ENCODE results near the gene SLITRK1. TPM values are rescaled to one million over a fixed set of nuclear protein-coding genes. Genes with fewer than 3 reads are reported as not detected.

SLITRK1 gene
- total RNA-seq, 2 experiments from 2014 or later = not detected

DNA sequence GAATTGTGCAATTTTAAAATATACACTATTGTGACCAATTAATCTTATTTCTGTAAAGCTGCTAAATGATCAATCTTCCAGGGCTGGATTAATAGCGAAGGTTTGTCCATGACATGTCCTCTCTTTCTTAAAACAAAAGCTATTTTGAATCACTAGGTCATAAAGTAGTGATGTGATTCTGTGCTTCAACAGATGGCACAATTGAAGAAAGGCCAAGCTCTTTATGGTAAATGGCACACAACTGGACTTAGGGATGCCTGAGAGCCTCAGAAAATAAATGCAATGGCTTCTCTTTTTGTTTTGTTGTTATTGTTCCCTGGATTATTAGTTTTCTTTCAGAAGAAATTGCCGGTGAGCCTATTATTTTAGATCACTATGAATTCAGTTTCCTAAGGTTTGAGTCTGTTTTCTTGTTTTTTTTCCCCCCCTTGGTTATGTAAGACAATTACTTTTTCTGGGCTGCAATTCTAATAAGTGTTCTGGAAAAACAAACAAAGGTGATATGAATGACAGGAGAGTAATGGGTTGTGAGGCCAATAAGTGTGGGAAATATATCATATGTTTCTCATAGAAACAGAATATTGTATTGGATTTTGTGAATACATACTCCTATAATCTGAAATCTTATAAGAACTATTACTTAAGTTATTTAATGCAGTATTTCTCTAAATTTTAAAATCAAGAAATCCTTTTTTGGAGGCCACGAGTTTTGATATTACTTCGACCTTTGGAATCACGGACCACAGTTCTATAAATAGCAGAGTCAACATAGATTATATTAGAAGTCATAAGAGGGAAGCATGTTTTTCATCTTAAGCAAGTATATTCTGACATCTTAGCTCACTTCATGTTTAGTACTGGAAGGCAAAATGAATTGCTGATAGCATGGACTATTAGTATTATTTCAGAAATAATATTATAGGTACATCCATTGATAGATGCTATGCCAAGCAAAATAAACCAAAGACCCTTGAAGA lies 16.8 kb downstream of the SLITRK1 start:
- ChIA-PET CTCF (no interaction called here), POLR2A (no interaction called here)
- intact Hi-C loops (cut with micrococcal nuclease) = no loop called here
- DNase-seq = no peak
- Mint-ChIP-seq H3K27me3 (no peaks in the 10 kb centered on the region), H3K4me1 (ENCODE audit: low read depth) (no peaks in the 10 kb centered on the region), H3K4me3 (no peak overlapping the region), H3K36me3 (ENCODE audit: low read depth) (no peaks in the 10 kb centered on the region), H3K9me3 (no peaks in the 10 kb centered on the region), H3K27ac (no peak overlapping the region)
- TF ChIP-seq, protein P1, sequence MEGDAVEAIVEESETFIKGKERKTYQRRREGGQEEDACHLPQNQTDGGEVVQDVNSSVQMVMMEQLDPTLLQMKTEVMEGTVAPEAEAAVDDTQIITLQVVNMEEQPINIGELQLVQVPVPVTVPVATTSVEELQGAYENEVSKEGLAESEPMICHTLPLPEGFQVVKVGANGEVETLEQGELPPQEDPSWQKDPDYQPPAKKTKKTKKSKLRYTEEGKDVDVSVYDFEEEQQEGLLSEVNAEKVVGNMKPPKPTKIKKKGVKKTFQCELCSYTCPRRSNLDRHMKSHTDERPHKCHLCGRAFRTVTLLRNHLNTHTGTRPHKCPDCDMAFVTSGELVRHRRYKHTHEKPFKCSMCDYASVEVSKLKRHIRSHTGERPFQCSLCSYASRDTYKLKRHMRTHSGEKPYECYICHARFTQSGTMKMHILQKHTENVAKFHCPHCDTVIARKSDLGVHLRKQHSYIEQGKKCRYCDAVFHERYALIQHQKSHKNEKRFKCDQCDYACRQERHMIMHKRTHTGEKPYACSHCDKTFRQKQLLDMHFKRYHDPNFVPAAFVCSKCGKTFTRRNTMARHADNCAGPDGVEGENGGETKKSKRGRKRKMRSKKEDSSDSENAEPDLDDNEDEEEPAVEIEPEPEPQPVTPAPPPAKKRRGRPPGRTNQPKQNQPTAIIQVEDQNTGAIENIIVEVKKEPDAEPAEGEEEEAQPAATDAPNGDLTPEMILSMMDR (IDR thresholded peaks at IDR 0.05) = no peak
- ATAC-seq = no peak

DNA sequence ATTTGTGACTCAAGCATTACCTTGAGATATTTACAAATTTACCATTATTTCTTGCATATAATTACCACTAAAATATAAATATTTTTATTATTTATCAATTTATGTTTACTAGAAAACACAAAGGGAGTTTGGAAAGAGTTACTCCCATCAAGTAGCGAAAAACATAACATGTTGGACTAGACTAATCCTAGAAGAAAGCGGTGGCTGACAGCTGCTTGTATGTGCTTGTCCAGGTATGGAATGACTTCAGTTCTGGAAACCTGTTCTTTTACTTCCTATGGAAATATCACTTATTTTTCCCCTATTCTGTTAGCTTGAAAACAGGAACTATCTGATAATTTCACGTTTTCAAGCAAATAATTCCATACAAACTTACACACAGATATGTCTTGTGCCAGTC lies 28.5 kb downstream of the SLITRK1 start:
- DNase-seq = no peak
- ChIA-PET CTCF (no interaction called here), POLR2A (interaction anchor here (0.7 kb wide), 1 partner anchor 541 kb away, joined by 3 read pairs; no protein-coding TSS in a partner anchor)
- Mint-ChIP-seq H3K27ac (no peak overlapping the region), H3K36me3 (ENCODE audit: low read depth) (no peaks in the 10 kb centered on the region), H3K4me1 (ENCODE audit: low read depth) (no peaks in the 10 kb centered on the region), H3K27me3 (no peaks in the 10 kb centered on the region), H3K4me3 (no peak overlapping the region), H3K9me3 (no peaks in the 10 kb centered on the region)
- ATAC-seq = no peak
- intact Hi-C loops (cut with micrococcal nuclease) = no loop called here
- TF ChIP-seq, protein P1 (IDR thresholded peaks at IDR 0.05) = no peak

DNA sequence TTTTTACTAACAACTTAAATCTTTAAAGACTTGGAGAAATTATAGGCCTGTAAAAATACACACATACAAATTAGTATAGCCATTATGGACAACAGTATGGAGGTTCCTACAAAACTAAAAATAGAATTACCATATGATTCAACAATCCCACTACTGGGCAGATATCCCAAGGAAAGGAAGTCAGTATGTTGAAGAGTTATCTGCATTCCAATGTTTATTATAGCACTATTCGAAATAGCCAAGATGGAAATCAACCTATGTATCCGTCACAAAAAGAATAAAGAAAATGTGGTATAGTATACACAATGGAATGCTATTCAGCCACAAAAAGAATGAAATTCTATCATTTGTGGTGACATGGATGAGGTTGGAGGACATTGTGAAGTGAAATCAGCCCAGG lies 37.2 kb downstream of the SLITRK1 start:
- intact Hi-C loops (cut with micrococcal nuclease) = no loop called here

DNA sequence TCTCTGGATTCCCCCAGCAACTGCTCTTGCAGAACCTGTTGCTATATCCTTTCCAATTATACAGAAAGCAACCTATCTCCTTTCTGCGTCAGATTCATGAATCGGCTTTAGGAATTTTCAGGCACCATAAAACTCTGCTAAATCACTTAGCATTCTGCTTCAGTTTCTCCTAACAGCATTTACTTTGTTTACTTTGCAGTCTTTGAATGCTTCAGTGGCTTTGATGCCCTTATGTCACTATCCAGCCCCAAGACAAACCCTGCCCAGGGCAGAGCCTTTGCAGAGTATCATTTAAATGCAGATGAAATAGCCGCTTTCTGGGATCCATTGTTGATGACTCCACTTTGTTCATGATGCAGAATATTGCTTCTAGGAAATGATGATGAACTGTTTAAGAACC lies 43.1 kb downstream of the SLITRK1 start:
- TF ChIP-seq, protein P1 (IDR thresholded peaks at IDR 0.05) = no peak
- ChIA-PET POLR2A (no interaction called here), CTCF (no interaction called here)
- intact Hi-C loops (cut with micrococcal nuclease) = no loop called here
- Mint-ChIP-seq H3K4me3 (no peak overlapping the region), H3K36me3 (ENCODE audit: low read depth) (no peaks in the 10 kb centered on the region), H3K9me3 (no peaks in the 10 kb centered on the region), H3K27ac (no peak overlapping the region), H3K27me3 (no peaks in the 10 kb centered on the region), H3K4me1 (ENCODE audit: low read depth) (no peaks in the 10 kb centered on the region)
- ATAC-seq (no peak), DNase-seq (no peak)

More for the DNA sequence above, 37.2 kb downstream of the SLITRK1 start:
- POLR2A ChIA-PET = no interaction called here
- no peak overlapping the region for H3K4me3 Mint-ChIP-seq
- no peaks in the 10 kb centered on the region for H3K9me3 Mint-ChIP-seq
- H3K27me3 Mint-ChIP-seq = no peaks in the 10 kb centered on the region
- no peaks in the 10 kb centered on the region for H3K36me3 Mint-ChIP-seq (ENCODE audit: low read depth)
- TF ChIP-seq, protein P1 (IDR thresholded peaks at IDR 0.05) = no peak
- DNase-seq (no peak), ATAC-seq (no peak)
- CTCF ChIA-PET = no interaction called here
- H3K27ac Mint-ChIP-seq = no peak overlapping the region
- H3K4me1 Mint-ChIP-seq (ENCODE audit: low read depth) = no peaks in the 10 kb centered on the region

DNA sequence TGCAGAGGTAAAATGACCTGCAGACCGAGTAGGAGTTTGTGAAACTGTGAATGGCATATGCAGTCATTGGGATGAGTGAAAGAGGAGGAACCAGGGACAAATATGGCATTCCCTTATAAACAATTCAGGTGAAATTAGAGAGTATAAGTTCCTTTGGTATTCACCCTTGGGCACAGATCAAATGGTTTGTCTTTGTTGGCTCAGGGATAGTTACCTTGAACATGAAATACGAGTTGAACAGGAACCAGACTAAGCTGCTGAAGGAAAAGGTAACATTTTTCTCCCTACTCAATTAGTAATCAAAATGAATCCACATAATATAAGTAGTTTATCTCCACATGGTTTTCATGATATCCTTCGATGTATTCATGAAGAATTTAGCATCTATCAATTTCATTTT lies 50.5 kb downstream of the SLITRK1 start:
- CTCF ChIA-PET = no interaction called here
- H3K4me3 Mint-ChIP-seq = no peak overlapping the region

More for the DNA sequence above, 50.5 kb downstream of the SLITRK1 start:
- Mint-ChIP-seq H3K4me1 (ENCODE audit: low read depth) (no peaks in the 10 kb centered on the region), H3K27ac (no peak overlapping the region), H3K36me3 (ENCODE audit: low read depth) (no peaks in the 10 kb centered on the region), H3K27me3 (no peaks in the 10 kb centered on the region), H3K9me3 (no peaks in the 10 kb centered on the region)
- TF ChIP-seq, protein P1 (IDR thresholded peaks at IDR 0.05) = no peak
- DNase-seq = no peak
- POLR2A ChIA-PET = no interaction called here
- intact Hi-C loops (cut with micrococcal nuclease) = no loop called here
- ATAC-seq = no peak
